Natural killer cell (primary cell): ENCODE measurements around the gene CTNNA2. TPM values are rescaled to one million over a fixed set of nuclear protein-coding genes. Genes with fewer than 3 reads are reported as not detected.

Source experiments
- ATAC-seq, 3 donors: fragments of 150-1000 bp in 2 of 3; fragments of 200-7000 bp in 1 of 3; cut with Tn5 transposase; 1 replicate in 1 of 3; 2 replicates in 2 of 3; pipeline ENCODE4 v1.10.0; 2021; ENCODE audit warnings: mild to moderate bottlenecking in 2 of 3, moderate library complexity in 2 of 3
- DNase-seq, 2 donors: peaks; one replicate each; pipeline versions ENCODE4 v3.0.0 to v3.0.0-alpha.2; 2013 to 2021; ENCODE audit warnings: mixed read lengths in 1 of 2
- H3K27ac ChIP-seq: one replicate; pipeline ENCODE4 v1.5.1; 2013; ENCODE audit warnings: mild to moderate bottlenecking, low read length
- H3K27me3 ChIP-seq: one replicate; pipeline ENCODE4 v1.6.1; 2013; ENCODE audit warnings: low read length; ENCODE audit not compliant: control insufficient read depth, insufficient read depth
- H3K36me3 ChIP-seq: one replicate; pipeline ENCODE4 v1.6.1; 2013; ENCODE audit warnings: low read length; ENCODE audit not compliant: control insufficient read depth, insufficient read depth
- H3K4me1 ChIP-seq: one replicate; pipeline ENCODE4 v1.6.1; 2013; ENCODE audit warnings: low read length; ENCODE audit not compliant: control insufficient read depth, insufficient read depth
- H3K4me3 ChIP-seq: one replicate; pipeline ENCODE4 v1.5.1; 2013; ENCODE audit warnings: low read length
- H3K9me3 ChIP-seq: one replicate; pipeline ENCODE4 v1.6.1; 2013; ENCODE audit warnings: low read length; ENCODE audit not compliant: control insufficient read depth, insufficient read depth
- H3K27ac Mint-ChIP-seq, 2 donors: one replicate each; pipeline ENCODE4 v1.8.0; 2022; ENCODE audit warnings: mild to moderate bottlenecking in 2 of 2, mixed read lengths in 2 of 2, moderate library complexity in 1 of 2
- H3K27me3 Mint-ChIP-seq, 2 donors: one replicate each; pipeline ENCODE4 v1.8.0; 2022; ENCODE audit warnings: low read depth in 2 of 2, mixed read lengths in 2 of 2
- H3K36me3 Mint-ChIP-seq: one replicate; pipeline ENCODE4 v1.8.0; 2022; ENCODE audit warnings: mixed read lengths
- H3K4me1 Mint-ChIP-seq, 2 donors: one replicate each; pipeline ENCODE4 v1.8.0; 2022; ENCODE audit warnings: mixed read lengths in 2 of 2
- H3K4me3 Mint-ChIP-seq: one replicate; pipeline ENCODE4 v1.8.0; 2022; ENCODE audit warnings: mild to moderate bottlenecking, moderate library complexity, mixed read lengths
- H3K9me3 Mint-ChIP-seq, 2 donors: one replicate each; pipeline ENCODE4 v1.8.0; 2022; ENCODE audit warnings: mixed read lengths in 2 of 2
- CTCF ChIP-seq: fragments of 200-600 bp; IDR thresholded peaks from one replicate; pipeline ENCODE4 v1.8.0; 2022; ENCODE audit warnings: antibody characterized with exemption
- WGBS: methylation state at CpG from one replicate; pipeline ENCODE4 v1.1.7; 2013; ENCODE audit warnings: missing lambda C conversion rate; ENCODE audit not compliant: insufficient coverage; 5-methylcytosine and 5-hydroxymethylcytosine counted together
- intact Hi-C: fragments of 100-400 bp; cut with micrococcal nuclease; formaldehyde crosslinking; loops from one replicate; pipeline ENCODE4 v1.14.2; 2022
- total RNA-seq, 4 donors: library from RNA; stranded (reverse); fragments of 120-200 nt in 1 of 4; gene quantifications; one replicate each; pipeline versions ENCODE4 v1.2.3 to v1.2.4, GENCODE V29; 2013 to 2022

CTNNA2 gene
- total RNA-seq, 3 donors from 2014 or later (not counting 1 experiment from before 2014, with no cell fraction given) = not detected

- no peak for ATAC-seq
- no peaks in the 10 kb centered on the region for H3K4me1 Mint-ChIP-seq
- no peaks in the 10 kb centered on the region for H3K36me3 ChIP-seq
- TF ChIP-seq CTCF = no peak
- no peaks in the 10 kb centered on the region for H3K27me3 ChIP-seq
- no peak overlapping the region for H3K27ac ChIP-seq
- H3K27ac Mint-ChIP-seq = no peak overlapping the region
- intact Hi-C loops = no loop called here
- H3K4me1 ChIP-seq = no peaks in the 10 kb centered on the region
- DNase-seq = no peak
- peaks cover 7% of the 10 kb centered on the region for H3K36me3 Mint-ChIP-seq
- WGBS = 75% methylated on average over 4 of the region's 4 CpGs
- no peak overlapping the region for H3K4me3 ChIP-seq
- peaks cover 10 to 17% of the 10 kb centered on the region in 2 donors for H3K9me3 Mint-ChIP-seq
- peaks cover 5% of the 10 kb centered on the region for H3K9me3 ChIP-seq
- H3K4me3 Mint-ChIP-seq = no peak overlapping the region
- H3K27me3 Mint-ChIP-seq = no peaks in the 10 kb centered on the region
These were observed 1121.7 kb downstream of the CTNNA2 start for GRCh38 chr2:80634590-80634989.

GRCh38 chr2:80638783-80639182 is 1125.9 kb downstream of the CTNNA2 start:
- intact Hi-C loops = no loop called here
- H3K4me3 Mint-ChIP-seq = no peak overlapping the region
- Histone ChIP-seq H3K9me3 (peaks cover 5% of the 10 kb centered on the region), H3K4me3 (no peak overlapping the region), H3K27me3 (no peaks in the 10 kb centered on the region), H3K27ac (no peak overlapping the region), H3K36me3 (no peaks in the 10 kb centered on the region), H3K4me1 (no peaks in the 10 kb centered on the region)
- DNase-seq (no peak), ATAC-seq (no peak)
- WGBS = 100% methylated on average over 1 of the region's 1 CpG
- H3K27ac Mint-ChIP-seq = no peak overlapping the region
- H3K27me3 Mint-ChIP-seq = no peaks in the 10 kb centered on the region
- H3K36me3 Mint-ChIP-seq = peaks cover 22% of the 10 kb centered on the region
- no peak for TF ChIP-seq CTCF
- peaks cover 20% of the 10 kb centered on the region in 2 donors for H3K9me3 Mint-ChIP-seq
- no peaks in the 10 kb centered on the region for H3K4me1 Mint-ChIP-seq

GRCh38 chr2:80642465-80642864 is 1129.6 kb downstream of the CTNNA2 start:
- TF ChIP-seq CTCF = no peak
- no peak overlapping the region for H3K27ac Mint-ChIP-seq

GRCh38 chr2:80643598-80643997 is 1130.7 kb downstream of the CTNNA2 start:
- Histone ChIP-seq H3K36me3 (no peaks in the 10 kb centered on the region), H3K4me1 (no peaks in the 10 kb centered on the region), H3K9me3 (peaks cover 3% of the 10 kb centered on the region), H3K4me3 (no peak overlapping the region), H3K27me3 (no peaks in the 10 kb centered on the region), H3K27ac (no peak overlapping the region)
- DNase-seq (no peak), ATAC-seq (no peak)
- no peaks in the 10 kb centered on the region for H3K27me3 Mint-ChIP-seq
- no peaks in the 10 kb centered on the region for H3K4me1 Mint-ChIP-seq
- no peak overlapping the region for H3K4me3 Mint-ChIP-seq
- peaks cover 7 to 13% of the 10 kb centered on the region in 2 donors for H3K9me3 Mint-ChIP-seq
- H3K36me3 Mint-ChIP-seq = peaks cover 15% of the 10 kb centered on the region
- intact Hi-C loops = no loop called here
- H3K27ac Mint-ChIP-seq = no peak overlapping the region
- TF ChIP-seq CTCF = no peak

More at GRCh38 chr2:80642465-80642864, 1129.6 kb downstream of the CTNNA2 start:
- Histone ChIP-seq H3K27ac (no peak overlapping the region), H3K4me1 (no peaks in the 10 kb centered on the region), H3K9me3 (peaks cover 5% of the 10 kb centered on the region), H3K4me3 (no peak overlapping the region), H3K27me3 (no peaks in the 10 kb centered on the region), H3K36me3 (no peaks in the 10 kb centered on the region)
- 83% methylated on average over 2 of the region's 2 CpGs for WGBS
- ATAC-seq (no peak), DNase-seq (no peak)
- peaks cover 7 to 13% of the 10 kb centered on the region in 2 donors for H3K9me3 Mint-ChIP-seq
- no peaks in the 10 kb centered on the region for H3K4me1 Mint-ChIP-seq
- no peak overlapping the region for H3K4me3 Mint-ChIP-seq
- peaks cover 22% of the 10 kb centered on the region for H3K36me3 Mint-ChIP-seq
- H3K27me3 Mint-ChIP-seq = no peaks in the 10 kb centered on the region
- intact Hi-C loops = no loop called here
